ENCODE data around the gene BCL10.

BCL10 gene

DNA sequence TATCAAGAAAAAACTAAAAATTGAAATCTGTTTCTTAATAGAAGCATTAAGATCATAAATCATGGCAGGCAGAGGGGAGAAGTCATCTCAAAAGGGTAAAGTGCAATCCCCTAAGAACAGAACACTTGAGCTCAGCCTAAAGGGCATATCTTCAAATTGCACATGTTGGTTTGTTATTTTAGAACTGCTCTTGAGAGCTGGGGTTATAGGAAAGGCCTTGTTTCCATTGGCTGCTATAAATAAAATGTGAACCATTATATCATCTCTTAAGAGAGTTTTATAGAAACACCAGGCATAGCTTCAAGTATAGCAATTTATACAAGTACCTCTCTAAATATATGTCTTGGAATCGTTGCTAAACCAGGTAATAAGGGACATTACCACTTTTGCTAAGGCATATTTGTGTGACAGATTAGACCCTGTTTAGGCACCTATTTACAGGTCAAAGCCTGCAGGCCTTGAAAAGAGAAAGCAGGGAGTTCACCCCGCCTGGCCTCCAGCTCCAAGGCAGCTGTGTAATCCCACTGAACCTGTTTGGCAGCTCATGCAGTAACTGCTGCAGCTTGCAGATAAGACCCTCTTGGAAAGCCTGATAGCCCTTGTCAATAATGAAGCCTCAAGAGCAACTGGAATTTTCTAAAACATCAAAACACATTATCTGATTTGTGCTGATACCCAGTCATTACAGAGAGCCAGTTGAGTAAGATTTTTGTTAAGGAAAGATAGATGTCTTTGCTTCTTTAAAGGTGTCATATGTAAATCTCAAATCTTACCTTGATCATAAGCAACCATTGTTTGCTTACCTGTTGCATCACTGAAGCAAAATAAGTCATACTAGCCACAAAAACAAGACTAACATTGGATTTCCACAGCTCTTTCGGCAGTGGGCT is 51.5 kb downstream of the BCL10 start:
- DNase-seq (no peak), ATAC-seq (no peak)
- H3K27ac Mint-ChIP-seq, result no peak overlapping the region
- H3K27me3 Mint-ChIP-seq, result peaks cover 8% of the 10 kb centered on the region
- H3K4me1 Mint-ChIP-seq, result no peaks in the 10 kb centered on the region
- no peaks in the 10 kb centered on the region for H3K9me3 Mint-ChIP-seq
- H3K4me3 Mint-ChIP-seq, result no peak overlapping the region

DNA sequence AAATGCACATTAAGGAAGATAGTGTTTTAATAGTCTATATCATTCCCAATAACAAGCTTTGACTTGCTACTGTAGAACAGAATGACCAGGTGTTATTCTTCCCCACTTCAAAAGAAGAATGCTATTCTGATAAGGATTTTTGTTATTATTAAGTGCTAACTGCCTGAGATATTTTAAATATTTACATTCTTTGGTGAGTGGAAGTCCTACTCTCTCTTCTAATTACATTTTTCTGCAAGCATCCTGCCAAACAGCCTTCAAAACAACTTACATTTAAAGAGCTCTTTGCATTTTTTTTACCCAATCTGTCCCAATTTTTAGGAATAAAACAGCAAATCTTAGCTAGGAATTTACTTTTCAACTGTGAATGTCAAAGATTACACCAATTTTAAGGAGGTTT is 52.1 kb downstream of the BCL10 start:
- no peaks in the 10 kb centered on the region for H3K9me3 Mint-ChIP-seq
- no peaks in the 10 kb centered on the region for H3K4me1 Mint-ChIP-seq
- no peak overlapping the region for H3K4me3 Mint-ChIP-seq
- H3K27me3 Mint-ChIP-seq, result peaks cover 8% of the 10 kb centered on the region
- ATAC-seq (no peak), DNase-seq (no peak)
- H3K27ac Mint-ChIP-seq, result no peak overlapping the region

DNA sequence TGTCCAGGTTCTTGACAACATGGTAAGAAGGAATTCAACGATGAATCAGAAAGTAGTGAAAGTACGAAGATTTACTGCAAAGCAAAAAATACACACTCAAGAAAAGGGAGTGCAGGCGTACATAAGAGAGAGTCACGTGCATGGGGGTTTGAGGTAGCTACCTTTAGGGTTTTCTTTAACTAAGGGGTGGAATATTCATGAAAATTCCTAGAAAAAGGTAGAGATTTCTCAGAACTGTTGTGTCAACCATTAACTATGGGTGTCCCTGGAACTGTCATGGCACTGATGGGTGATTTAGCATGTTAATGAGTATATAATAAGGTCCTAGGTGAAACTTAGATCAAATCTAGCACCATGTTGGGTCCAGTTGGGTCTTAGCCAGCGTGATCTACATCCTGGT is 53.1 kb downstream of the BCL10 start:
- no peak overlapping the region for H3K4me3 Mint-ChIP-seq
- H3K9me3 Mint-ChIP-seq, result no peaks in the 10 kb centered on the region
- H3K27me3 Mint-ChIP-seq, result peaks cover 8% of the 10 kb centered on the region
- no peak for ATAC-seq
- no peak for DNase-seq
- H3K4me1 Mint-ChIP-seq, result no peaks in the 10 kb centered on the region
- no peak overlapping the region for H3K27ac Mint-ChIP-seq

DNA sequence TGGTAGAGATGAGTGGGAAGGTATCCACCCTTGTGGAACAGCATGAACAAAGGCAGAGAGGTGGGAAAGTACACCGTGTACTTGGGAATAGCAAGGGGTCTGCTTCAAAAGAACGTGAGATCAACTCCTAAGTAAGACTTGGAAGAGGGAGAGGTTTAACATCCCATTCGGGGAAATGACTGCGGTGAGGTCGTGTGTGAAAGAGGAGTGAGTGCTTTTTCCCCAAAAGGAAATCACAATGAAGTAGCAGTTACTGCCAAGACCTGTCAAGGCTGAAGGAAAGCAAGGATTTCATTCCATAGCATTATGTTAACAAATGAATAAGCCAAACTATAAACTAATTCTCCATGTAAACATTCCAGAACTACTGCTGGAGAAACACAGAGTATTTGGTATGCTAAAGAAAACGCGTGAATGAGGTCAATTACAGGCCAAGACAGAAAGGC is 55.7 kb downstream of the BCL10 start:
- H3K27ac Mint-ChIP-seq, result no peak overlapping the region

DNA sequence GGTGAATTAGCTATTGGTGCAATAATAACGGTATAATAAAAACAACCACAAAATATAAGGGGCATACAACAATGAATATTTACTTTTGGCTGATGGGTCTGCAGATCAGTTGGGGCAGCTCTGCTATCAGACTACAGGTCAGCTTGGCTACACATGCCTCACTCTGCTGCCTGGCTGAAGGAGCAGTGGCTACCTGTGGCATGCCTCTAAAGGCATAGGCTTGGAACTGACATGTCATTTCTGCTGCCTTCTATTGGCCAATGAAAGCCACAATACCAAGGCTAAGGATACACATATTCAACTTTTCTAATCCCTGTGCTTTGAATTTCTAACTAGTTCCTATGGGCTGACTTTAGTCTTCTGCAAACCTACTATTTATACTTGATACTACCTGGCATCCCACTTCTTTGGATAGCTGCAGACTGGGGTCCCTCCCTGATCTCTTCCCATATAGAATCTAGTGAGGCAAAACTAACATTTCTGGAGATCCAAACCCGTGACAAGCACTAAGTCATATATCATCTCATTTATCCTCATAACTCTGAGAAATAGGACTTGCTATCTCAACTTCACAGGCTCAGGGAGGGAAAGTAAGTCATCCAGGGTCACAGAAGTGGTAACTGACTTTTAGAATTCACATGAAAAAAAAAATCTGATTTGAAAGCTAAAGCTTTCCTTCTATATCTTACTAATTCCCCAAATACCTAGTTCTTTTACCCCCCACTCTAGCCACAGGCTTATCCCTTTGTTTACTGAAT is 56.4 kb downstream of the BCL10 start:
- H3K9me3 Mint-ChIP-seq, result no peaks in the 10 kb centered on the region
- ATAC-seq (no peak), DNase-seq (no peak)
- H3K4me3 Mint-ChIP-seq, result no peak overlapping the region
- H3K27ac Mint-ChIP-seq, result no peak overlapping the region
- H3K4me1 Mint-ChIP-seq, result no peaks in the 10 kb centered on the region
- H3K27me3 Mint-ChIP-seq, result peaks cover 22% of the 10 kb centered on the region

More for the DNA sequence above, 55.7 kb downstream of the BCL10 start:
- Mint-ChIP-seq H3K4me1 (no peaks in the 10 kb centered on the region), H3K27me3 (peaks cover 22% of the 10 kb centered on the region), H3K9me3 (no peaks in the 10 kb centered on the region), H3K4me3 (no peak overlapping the region)
- no peak for ATAC-seq
- no peak for DNase-seq

DNA sequence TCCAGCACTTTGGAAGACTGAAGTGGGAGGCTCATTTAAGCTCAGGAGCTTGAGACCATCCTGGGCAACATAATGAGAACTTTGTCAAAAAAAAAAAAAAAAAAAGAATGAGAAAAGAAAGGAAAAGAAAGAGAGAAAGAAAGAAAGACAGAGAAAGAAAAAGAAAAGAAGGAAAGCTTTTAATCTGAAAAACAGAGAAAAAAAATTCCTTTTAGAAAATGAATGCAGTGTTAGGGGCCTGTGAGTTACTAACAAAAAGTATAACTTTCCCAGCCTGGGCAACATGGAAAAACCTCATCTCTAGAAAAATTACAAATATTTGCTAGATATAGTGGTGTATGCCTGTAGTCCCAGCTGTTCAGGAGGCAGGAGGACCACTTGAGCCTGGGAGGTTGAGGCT is 59.7 kb downstream of the BCL10 start:
- no peak for ATAC-seq
- H3K9me3 Mint-ChIP-seq, result no peaks in the 10 kb centered on the region
- H3K27ac Mint-ChIP-seq, result no peak overlapping the region
- no peak overlapping the region for H3K4me3 Mint-ChIP-seq
- no peak for DNase-seq
- H3K4me1 Mint-ChIP-seq, result no peaks in the 10 kb centered on the region
- H3K27me3 Mint-ChIP-seq, result peaks cover 22% of the 10 kb centered on the region
